Activated naive CD4-positive, alpha-beta T cell treated with anti-CD3 and anti-CD28 coated beads for 36 hours (primary cell): ENCODE data around the gene CAPZA3. TPM values are rescaled to one million over a fixed set of nuclear protein-coding genes. Genes with fewer than 3 reads are reported as not detected.
"Not testable (repeated sequence)": the region's sequence is repeated elsewhere in the genome, so short reads cannot be mapped to it uniquely, and the experiment has no call there.

ENCODE experiments used
- CTCF ChIA-PET: fragments of 350-600 bp; sonication (Branson Sonifier 250); formaldehyde crosslinking; loops from one replicate; lab custom pipeline; 2021; ENCODE audit warnings: antibody characterized with exemption; lab: Charles Lee
- DNase-seq: peaks from one replicate; pipeline ENCODE4 v3.0.0-alpha.2; 2020
- H3K27ac Mint-ChIP-seq: one replicate; pipeline ENCODE4 v1.8.0; 2021; ENCODE audit warnings: mild to moderate bottlenecking, mixed read lengths
- H3K27me3 Mint-ChIP-seq: one replicate; pipeline ENCODE4 v1.8.0; 2021; ENCODE audit warnings: low read depth, mixed read lengths
- H3K36me3 Mint-ChIP-seq: one replicate; pipeline ENCODE4 v1.8.0; 2021; ENCODE audit warnings: low read depth, mixed read lengths
- H3K4me1 Mint-ChIP-seq: one replicate; pipeline ENCODE4 v1.8.0; 2021; ENCODE audit warnings: low read depth, mixed read lengths
- H3K4me3 Mint-ChIP-seq: one replicate; pipeline ENCODE4 v1.8.0; 2021; ENCODE audit warnings: mild to moderate bottlenecking, moderate library complexity, mixed read lengths
- H3K9me3 Mint-ChIP-seq: one replicate; pipeline ENCODE4 v1.8.0; 2021; ENCODE audit warnings: mixed read lengths
- intact Hi-C: fragments of 100-400 bp; cut with micrococcal nuclease; formaldehyde crosslinking; loops from one replicate; pipeline ENCODE4 v1.15.1; 2023
- total RNA-seq, 2 experiments: library from RNA; stranded (reverse); gene quantifications; one replicate each; pipeline ENCODE4 v1.2.3, GENCODE V29; 2021

Gene CAPZA3
- total RNA-seq, 2 experiments from 2014 or later = not detected

- Mint-ChIP-seq H3K4me1 (no peaks in the 10 kb centered on the region), H3K27ac (no peak overlapping the region), H3K36me3 (no peaks in the 10 kb centered on the region), H3K4me3 (no peak overlapping the region), H3K9me3 (peaks cover 11% of the 10 kb centered on the region), H3K27me3 (no peaks in the 10 kb centered on the region)
- DNase-seq = no peak
- CTCF ChIA-PET = interaction anchor here (0.6 kb wide), 1 partner anchor 229 kb away, joined by 4 read pairs; no protein-coding TSS in a partner anchor
- intact Hi-C loops = no loop called here
These were observed 44.9 kb downstream of the CAPZA3 start for GRCh38 chr12:18782827-18783226.

GRCh38 chr12:18785465-18785864, 47.5 kb downstream of the CAPZA3 start:
- H3K4me3 Mint-ChIP-seq, DNase-seq, CTCF ChIA-PET, H3K36me3 Mint-ChIP-seq, H3K9me3 Mint-ChIP-seq, intact Hi-C loops, H3K27ac Mint-ChIP-seq, H3K4me1 Mint-ChIP-seq, H3K27me3 Mint-ChIP-seq: not testable (repeated sequence)

Other genes with a start within 250 kb of the CAPZA3 start
- gene PLCZ1, start 107 bp upstream of the CAPZA3 start, total RNA-seq = not detected